ENCODE measurements around the gene JARID2. TPM values are rescaled to one million over a fixed set of nuclear protein-coding genes. Genes with fewer than 3 reads are reported as not detected.

The JARID2 gene
- total and polyA plus RNA-seq, 2 of the 13 experiments (the other 11 are each of a cell fraction or from before 2014, with no cell fraction given), result 7.5 to 10.3 TPM

DNA sequence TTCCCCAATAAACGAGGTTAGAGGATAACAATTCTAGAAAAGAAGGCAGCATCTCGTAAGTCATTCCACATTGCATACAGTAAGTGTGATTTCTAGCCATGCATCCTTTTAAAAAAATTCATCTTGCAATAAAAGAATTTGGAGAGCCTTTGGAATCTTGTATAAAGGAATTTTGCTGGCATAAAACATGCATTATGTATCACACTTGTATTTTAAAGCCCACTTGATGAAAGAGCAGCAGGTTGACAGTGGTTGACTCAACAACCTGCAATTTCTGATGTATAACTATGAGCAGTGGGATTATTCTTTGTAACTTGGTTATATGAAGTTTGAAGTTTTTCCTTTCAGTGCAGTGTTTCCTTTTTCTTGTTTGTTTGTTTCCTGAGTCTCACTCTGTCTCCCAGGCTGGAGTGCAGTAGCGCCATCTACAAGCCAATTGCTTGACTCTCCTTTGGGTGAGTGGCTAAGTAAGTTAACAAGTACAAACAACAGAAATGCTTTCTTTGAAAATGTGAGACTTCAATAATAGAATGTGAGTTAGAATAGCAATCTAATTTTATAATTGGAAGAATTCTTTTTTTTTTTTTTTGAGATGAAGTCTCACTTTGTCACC is 39.9 kb downstream of the JARID2 start:
- Histone ChIP-seq H2AFZ (ENCODE audit: low read length) (no peak overlapping the region), H3K36me3 (replicated peaks in 1 of 2; ENCODE audit: control insufficient read depth in 1 of 2, insufficient read depth in 2 of 2, low read length in 2 of 2) (no peaks in the 10 kb centered on the region), H3K4me2 (ENCODE audit: low read depth, low read length) (no peak overlapping the region), H3K27me3 (ENCODE audit: control insufficient read depth in 1 of 2, insufficient read depth in 2 of 2, low read length in 2 of 2) (no peaks in the 10 kb centered on the region), H3K4me3 (replicated peaks in 1 of 3; ENCODE audit: insufficient read depth in 1 of 3, low read depth in 2 of 3, low read length in 3 of 3) (no peak overlapping the region), H3K4me1 (ENCODE audit: insufficient read depth, low read length) (peaks cover 58% of the 10 kb centered on the region), H3K79me2 (ENCODE audit: insufficient read depth, low read length) (peaks cover 59% of the 10 kb centered on the region), H3K9ac (ENCODE audit: insufficient read depth, low read depth, low read length) (no peak overlapping the region), H3K27ac (ENCODE audit: extremely low read length, insufficient read depth, low read length) (no peak overlapping the region), H3K9me3 (ENCODE audit: low read length) (no peaks in the 10 kb centered on the region), H4K20me1 (ENCODE audit: insufficient read depth, low read length) (peaks cover 20% of the 10 kb centered on the region; the same call in 1 of the 2 replicates)
- peak; percentile 4 for FAIRE-seq
- intact Hi-C loops (cut with micrococcal nuclease; ENCODE audit: unreplicated experiment), result no loop called here
- 95% methylated on average over 3 of the region's 3 CpGs for WGBS (ENCODE audit: low lambda C conversion rate)
- in situ Hi-C loops (cut with HindIII; ENCODE audit: extremely low pct_ligation_motif_present, low pct_unique_long_range_greater_than_20kb), result no loop called here
- TF ChIP-seq ZNF350 (CRISPR knock-in tag; IDR thresholded peaks at IDR 0.05; ENCODE audit: borderline replicate concordance, low read depth) (no peak), ZNF772 (CRISPR knock-in tag; IDR thresholded peaks at IDR 0.05) (no peak), SP1 (IDR thresholded peaks at IDR 0.05) (no peak), SP1 (CRISPR knock-in tag; IDR thresholded peaks at IDR 0.05) (no peak), WIZ (CRISPR knock-in tag; IDR thresholded peaks at IDR 0.05) (no peak), STAG1 (CRISPR knock-in tag; IDR thresholded peaks at IDR 0.05) (peak; percentile 40), ZNF619 (CRISPR knock-in tag; IDR thresholded peaks at IDR 0.05) (no peak), HES4 (CRISPR knock-in tag; IDR thresholded peaks at IDR 0.05; ENCODE audit: borderline replicate concordance) (no peak), NR2F2 (IDR thresholded peaks at IDR 0.05; ENCODE audit: borderline replicate concordance, low read depth) (no peak), EED (CRISPR knock-in tag; IDR thresholded peaks at IDR 0.05) (no peak), CTCF (CRISPR knock-in tag; IDR thresholded peaks at IDR 0.05) (peak; percentile 38), ZNF589 (CRISPR knock-in tag; conservative IDR thresholded peaks at IDR 0.05) (no peak)
- TF ChIP-seq, protein P1, sequence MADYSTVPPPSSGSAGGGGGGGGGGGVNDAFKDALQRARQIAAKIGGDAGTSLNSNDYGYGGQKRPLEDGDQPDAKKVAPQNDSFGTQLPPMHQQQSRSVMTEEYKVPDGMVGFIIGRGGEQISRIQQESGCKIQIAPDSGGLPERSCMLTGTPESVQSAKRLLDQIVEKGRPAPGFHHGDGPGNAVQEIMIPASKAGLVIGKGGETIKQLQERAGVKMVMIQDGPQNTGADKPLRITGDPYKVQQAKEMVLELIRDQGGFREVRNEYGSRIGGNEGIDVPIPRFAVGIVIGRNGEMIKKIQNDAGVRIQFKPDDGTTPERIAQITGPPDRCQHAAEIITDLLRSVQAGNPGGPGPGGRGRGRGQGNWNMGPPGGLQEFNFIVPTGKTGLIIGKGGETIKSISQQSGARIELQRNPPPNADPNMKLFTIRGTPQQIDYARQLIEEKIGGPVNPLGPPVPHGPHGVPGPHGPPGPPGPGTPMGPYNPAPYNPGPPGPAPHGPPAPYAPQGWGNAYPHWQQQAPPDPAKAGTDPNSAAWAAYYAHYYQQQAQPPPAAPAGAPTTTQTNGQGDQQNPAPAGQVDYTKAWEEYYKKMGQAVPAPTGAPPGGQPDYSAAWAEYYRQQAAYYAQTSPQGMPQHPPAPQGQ (CRISPR knock-in tag; IDR thresholded peaks at IDR 0.05; ENCODE audit: borderline replicate concordance), result no peak
- ATAC-seq, result no peak
- ChIA-PET CTCF (ENCODE audit: low intra/inter-chr PET ratio, low total read pairs) (no interaction called here), POLR2A (no interaction called here)
- no peak for DNase-seq (ENCODE audit: low spot score)
- no TSS peak for BruUV-seq (replicated peaks)

All from HepG2 (cell line).